WI38 (cell line): Measurements from ENCODE around the gene EDARADD.

ENCODE experiments used
- H3K4me3 ChIP-seq: 2 replicates; pipeline ENCODE4 v1.5.1; 2011; ENCODE audit warnings: low read depth, mild to moderate bottlenecking, control low read depth, low read length
- TF ChIP-seq, protein P1 (sequence below): IDR thresholded peaks from 2 replicates; pipeline ENCODE4 v1.5.1; 2012; ENCODE audit warnings: low read depth, mild to moderate bottlenecking, control low read depth, low read length

EDARADD gene

DNA sequence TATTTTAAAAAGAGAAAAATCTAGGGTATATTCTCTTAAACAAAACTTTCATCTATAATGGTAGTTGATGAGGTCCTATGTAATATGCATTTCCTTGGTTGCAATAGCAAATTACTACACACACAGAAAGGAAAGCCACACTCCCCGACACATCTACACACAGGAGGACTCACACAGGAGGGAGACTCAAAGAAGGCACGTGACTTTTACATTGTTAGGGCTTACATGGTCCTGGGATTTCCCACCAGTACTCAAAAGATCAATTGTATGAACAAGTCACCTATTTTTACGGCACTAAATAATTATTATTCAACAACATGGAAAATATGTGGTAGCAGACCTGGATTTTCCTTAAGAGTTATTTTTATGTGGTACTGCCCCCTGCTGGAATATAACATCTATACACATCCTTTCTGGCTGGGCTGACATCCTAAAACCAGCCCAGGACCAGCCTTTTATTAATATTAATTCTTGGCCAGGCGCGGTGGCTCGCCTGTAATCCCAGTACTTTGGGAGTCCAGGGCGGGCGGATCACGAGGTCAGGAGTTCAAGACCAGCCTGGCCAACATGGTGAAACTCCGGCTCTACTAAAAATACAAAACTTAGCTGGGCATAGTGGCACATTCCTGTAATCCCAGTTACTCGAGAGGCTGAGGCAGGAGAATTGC, 95.8 kb downstream of the EDARADD start:
- TF ChIP-seq, protein P1, sequence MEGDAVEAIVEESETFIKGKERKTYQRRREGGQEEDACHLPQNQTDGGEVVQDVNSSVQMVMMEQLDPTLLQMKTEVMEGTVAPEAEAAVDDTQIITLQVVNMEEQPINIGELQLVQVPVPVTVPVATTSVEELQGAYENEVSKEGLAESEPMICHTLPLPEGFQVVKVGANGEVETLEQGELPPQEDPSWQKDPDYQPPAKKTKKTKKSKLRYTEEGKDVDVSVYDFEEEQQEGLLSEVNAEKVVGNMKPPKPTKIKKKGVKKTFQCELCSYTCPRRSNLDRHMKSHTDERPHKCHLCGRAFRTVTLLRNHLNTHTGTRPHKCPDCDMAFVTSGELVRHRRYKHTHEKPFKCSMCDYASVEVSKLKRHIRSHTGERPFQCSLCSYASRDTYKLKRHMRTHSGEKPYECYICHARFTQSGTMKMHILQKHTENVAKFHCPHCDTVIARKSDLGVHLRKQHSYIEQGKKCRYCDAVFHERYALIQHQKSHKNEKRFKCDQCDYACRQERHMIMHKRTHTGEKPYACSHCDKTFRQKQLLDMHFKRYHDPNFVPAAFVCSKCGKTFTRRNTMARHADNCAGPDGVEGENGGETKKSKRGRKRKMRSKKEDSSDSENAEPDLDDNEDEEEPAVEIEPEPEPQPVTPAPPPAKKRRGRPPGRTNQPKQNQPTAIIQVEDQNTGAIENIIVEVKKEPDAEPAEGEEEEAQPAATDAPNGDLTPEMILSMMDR, result no peak
- no peak overlapping the region for H3K4me3 ChIP-seq

DNA sequence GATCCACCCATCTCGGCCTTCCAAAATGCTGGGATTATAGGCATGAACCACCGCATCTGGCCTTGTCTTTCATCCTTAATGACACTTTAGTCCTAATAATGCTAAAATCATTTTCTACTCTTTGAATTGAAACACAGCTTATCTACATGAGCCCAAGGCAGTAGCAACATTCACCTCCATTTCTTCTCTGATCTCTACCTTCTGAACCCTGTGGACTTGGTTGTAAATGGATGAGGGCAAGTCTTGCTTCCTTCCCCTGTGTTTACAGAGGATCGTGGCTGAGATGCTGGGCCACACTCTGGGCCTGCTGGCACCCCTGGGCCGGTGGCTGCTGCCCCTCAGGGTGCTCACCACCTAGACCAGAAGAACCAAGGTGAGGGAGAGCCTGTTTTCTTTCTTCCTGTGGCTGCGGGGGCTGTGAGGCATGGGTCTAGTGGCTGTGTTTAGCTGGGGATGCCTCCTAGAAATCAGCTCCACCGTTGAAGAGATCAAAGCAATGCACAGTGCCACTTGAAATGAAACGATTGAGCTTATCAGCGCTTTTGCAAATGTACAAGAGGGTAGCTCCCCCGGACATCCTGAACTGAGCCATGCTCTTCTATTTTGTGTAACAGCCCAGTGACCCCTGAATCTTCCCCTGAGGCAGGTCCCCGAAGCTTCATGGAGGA, 97.5 kb downstream of the EDARADD start:
- no peak overlapping the region for H3K4me3 ChIP-seq
- TF ChIP-seq, protein P1, result no peak

DNA sequence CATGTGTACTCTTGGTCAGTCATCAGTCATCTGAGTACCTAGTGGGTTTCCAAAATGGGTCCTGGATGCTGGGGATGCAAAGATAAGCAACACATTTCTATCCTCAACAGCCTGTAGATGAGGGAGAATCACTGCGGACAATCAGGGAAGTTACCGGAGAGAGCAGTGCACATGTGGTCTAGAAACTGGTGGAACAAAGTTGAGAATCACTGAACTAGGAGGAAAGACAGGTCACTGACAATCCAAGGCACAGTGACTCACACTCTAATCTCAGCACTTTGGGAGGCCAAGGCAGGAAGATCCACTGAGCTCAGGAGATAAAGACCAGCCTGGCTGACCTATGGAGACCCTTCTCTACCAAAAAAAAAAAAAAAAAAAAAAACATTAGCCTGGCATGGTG, 98.3 kb downstream of the EDARADD start:
- TF ChIP-seq, protein P1, result no peak
- no peak overlapping the region for H3K4me3 ChIP-seq

DNA sequence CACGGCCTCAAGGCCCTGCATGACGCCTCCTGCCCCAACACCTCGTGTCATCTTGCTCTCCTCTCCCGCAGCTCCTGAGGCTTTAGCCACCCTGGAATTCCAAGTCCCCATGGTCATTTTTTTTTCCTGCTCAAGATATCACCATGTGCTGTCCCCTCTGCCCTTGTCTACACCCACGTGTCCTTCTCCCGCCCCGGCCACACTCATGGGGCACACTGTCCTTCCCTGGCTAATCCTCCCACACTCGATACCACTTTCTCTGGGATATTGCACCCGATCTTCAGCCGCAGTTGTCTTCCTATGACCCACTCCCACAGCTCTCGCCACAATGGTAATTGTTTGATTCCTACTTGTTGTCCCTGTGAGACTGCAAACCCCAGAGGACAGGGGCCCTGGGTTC, 100.0 kb downstream of the EDARADD start:
- no peak overlapping the region for H3K4me3 ChIP-seq
- TF ChIP-seq, protein P1, result no peak

DNA sequence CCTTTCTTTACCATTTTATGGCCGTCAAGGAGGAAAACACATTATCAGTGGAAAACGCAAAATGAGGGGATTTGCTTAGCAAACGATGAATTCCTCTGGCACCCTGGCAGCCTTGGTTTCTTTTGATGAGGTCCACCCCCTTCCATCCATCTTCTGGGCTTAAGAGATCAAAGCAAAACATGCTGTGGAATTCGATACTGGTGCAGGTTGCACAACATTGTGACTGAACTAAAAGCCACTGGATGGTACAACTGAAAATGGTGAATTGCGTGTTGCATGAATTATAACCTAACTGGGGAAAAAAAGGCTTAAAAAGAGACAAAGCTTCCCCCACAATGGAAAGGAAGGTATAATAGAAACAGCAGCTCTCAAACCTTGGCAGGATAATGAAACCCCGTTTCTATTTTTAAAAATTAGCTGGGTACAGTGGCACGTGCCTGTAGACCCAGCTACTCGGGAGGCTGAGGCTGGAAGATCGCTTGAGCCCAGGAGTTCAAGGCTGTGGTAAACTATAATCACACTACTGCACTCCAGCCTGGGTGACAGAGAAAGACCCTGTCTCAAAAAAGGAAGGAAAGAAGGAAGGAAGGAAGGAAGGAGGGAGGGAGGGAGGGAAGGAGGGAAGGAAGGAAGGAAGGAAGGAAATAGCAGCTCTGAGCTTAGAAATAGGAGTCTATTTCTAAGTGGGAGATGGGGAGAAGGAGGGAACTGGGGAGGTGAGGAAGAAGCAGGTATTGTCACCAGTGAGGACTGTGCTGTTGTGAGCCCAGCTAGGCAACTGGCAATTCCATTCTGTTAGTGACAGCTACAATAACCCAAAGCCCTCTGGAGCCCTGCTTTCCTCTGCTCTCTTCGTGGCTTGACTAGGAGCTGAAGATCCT, 100.7 kb downstream of the EDARADD start:
- TF ChIP-seq, protein P1, result no peak
- H3K4me3 ChIP-seq, result no peak overlapping the region

DNA sequence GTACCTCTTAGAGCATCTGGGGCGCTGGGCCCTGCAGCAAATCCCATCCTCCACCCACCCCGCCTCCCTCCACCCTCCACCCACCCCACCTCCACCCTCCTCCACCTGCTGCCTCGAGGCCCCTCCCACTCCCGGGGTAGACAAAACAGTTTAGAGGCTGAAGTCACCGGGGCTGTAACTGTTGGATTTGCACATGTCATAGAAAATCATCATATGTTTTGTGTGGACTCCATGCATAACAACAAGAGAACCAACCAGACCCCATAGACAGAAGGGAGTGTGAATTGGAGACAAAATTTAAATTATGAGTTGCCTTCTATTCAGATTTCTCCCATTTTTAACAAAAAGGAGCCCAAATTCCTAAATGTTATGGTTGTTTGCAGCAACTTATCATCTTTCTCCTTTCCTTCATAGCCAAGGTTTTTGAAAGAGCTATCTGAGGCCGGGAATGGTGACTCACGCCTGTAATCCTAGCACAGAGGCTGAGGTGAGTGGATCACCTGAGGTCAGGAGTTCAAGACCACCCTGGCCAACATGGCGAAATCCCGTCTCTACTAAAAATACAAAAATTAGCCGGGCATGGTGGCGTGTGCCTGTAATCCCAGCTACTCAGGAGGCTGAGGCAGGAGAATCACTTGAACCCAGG, 101.5 kb downstream of the EDARADD start:
- no peak overlapping the region for H3K4me3 ChIP-seq
- TF ChIP-seq, protein P1, result no peak
